Brain pericyte (primary cell): ENCODE data around the gene CLDN10.
"Not testable (repeated sequence)": the region's sequence is repeated elsewhere in the genome, so short reads cannot be mapped to it uniquely, and the experiment has no call there.

Source experiments
- DNase-seq: peaks from one replicate; pipeline ENCODE4 v3.0.0-alpha.2; 2012; ENCODE audit warnings: low read depth, low spot score

CLDN10 gene

GRCh38 chr13:95541308-95541707, 11.2 kb upstream of the CLDN10 start:
- no peak for DNase-seq

DNA sequence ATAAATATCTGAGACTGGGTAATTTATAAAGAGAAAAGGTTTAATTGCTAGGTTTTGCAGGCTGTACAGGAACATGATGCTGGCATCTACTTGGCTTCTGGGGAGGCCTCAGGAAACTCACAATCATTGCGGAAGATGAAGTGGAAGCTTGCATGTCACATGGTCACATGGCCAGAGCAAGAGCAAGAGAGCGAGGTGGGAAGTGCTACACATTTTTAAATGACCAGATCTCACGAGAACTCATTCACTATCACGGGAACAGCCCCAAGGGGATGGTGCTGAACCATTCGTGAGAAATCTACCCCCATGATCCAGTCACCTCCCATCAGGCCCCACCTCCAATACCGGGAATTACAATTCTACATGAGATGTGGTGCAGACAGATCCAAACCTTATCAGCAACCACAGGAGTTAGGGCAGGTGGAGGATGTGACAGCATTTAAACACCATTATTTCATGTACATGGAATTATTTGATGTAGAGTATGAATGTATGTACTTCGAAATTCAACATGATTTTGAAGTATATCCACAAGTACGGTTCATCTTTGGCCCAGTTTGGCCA, 10.5 kb upstream of the CLDN10 start:
- no peak for DNase-seq

GRCh38 chr13:95544293-95544692, 8.2 kb upstream of the CLDN10 start:
- no peak for DNase-seq

DNA sequence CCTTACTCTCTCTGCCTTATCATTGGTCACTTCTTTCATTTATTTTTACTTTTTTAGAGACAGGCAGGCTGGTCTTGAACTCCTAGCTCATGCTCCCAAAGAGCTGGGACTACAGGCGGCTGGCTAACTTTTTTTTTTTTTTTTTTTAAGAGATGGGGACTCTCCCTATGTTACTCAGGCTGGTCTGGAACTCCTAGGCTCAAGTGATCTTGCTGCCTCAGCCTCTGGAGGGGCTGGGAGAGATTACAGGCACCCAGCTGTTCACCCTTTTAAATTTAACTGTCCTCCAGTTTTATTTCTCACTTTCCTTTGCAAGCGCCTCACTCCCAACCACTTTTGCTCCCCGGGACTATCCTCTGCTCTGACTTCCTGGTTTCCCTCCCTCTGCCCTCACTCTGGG, 5.6 kb upstream of the CLDN10 start:
- DNase-seq: no peak

GRCh38 chr13:95547531-95548167, 4.9 kb upstream of the CLDN10 start:
- DNase-seq: no peak

GRCh38 chr13:95552208-95552538, 347 bp upstream of the CLDN10 start:
- no peak for DNase-seq

- no peak for DNase-seq
Observed at GRCh38 chr13:95553581-95554385, 1.3 kb downstream of the CLDN10 start.

- DNase-seq: no peak
Observed at GRCh38 chr13:95557013-95557412, 4.5 kb downstream of the CLDN10 start.

DNA sequence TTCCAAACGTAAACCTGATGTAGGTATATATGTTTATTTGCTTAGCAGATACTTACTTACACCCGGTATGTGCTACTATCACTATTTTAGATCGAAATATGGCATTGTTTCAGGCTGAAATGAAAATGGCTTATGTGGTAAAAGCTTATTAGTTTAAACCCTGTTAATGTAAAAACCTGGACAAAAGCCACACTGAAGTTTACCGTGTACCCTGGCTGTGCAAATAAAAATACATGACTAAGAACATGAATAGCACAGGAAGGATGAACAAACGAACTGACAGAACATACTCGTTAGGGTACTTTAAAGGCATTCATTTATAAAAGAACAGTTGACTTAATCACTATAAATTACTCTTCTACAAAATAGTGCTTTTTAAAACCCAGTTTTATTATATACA, 6.6 kb downstream of the CLDN10 start:
- DNase-seq: no peak

DNA sequence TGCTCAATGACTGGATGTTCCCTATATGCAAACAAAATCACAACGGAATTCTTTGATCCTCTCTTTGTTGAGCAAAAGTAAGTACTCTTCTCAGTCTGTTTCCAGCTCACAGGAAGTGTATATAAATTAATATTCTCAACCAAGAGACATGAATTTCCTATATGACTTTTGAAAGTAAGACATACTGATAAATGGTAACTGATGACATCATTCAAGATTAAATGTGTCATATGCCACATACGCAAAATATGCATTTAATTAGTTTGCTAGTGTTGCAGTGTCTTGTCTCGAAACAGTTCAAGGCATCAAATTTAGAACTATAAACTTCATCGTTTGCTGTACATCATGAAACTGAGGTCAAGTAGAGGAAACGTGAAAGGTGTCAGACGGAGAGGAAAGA, 7.9 kb downstream of the CLDN10 start:
- DNase-seq: no peak

DNA sequence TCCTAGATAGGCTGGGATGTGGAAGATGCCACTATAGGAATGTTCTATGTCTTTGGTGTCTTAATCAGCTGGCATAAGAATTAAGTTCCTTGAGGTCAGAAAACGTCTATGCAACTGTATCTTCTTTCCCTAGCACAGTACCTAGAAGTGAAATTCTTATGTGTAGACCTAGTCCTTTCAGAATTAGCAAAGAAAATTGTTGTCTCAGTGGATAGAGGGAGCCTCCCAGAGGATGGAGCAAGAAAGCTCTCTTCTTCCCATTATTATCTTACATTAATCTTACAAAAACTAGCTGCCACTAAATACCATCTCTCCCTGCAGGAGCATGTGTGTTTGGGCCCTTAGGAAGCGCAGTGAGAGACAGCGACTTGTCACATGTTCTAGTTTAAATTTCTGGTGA, 11.6 kb downstream of the CLDN10 start:
- DNase-seq: no peak

DNA sequence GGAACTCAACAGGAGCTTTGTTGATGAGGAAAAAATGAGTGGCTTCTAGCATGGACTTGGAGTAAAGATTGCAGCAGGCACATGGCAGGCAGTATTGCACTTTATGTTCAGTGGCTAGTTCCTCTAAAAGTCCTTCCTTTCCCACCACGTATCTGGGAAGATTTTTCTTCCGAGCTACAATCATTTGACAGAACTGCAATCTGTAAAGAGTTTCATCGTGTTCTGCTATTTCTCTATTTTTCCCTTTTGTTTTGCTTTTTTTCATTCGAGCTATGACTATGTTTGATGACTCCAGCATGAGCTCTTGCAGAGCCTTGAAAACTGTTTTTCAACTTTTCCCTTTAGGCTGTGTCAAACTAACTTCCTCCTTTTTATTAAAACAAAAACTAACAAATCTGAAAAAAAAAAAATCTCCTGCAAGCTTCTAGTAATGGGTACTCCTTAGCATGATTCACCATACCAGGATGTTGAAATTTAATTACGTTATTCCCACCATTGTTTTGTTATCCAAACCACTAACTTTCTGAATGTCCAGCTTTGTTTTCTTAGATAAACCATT, 12.3 kb downstream of the CLDN10 start:
- DNase-seq: no peak

GRCh38 chr13:95565758-95566157, 13.2 kb downstream of the CLDN10 start:
- DNase-seq: not testable (repeated sequence)

DNA sequence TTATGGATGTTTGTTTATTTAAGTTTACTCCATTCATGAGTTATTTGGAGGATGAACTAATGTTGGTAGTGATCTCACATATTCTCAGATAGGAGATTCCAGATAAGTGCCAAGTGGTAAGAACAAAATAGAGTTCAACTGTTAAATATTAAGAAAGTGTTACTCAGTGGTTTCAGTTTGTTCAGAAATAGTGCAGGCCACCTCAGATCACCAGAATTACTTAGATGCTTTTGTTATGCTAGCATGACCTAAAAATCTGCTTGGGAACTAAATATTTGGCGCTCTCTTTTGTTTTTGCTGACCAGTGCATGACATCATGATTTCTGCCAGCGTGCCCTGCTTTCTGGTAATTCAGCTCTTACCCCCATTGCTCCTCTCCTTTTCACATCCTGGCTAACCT, 15.6 kb downstream of the CLDN10 start:
- DNase-seq: no peak

GRCh38 chr13:95570016-95570415, 17.5 kb downstream of the CLDN10 start:
- DNase-seq: no peak

- DNase-seq: no peak
Observed at GRCh38 chr13:95571941-95572340, 19.4 kb downstream of the CLDN10 start.

GRCh38 chr13:95573221-95573620, 20.7 kb downstream of the CLDN10 start:
- DNase-seq: no peak

- DNase-seq: no peak
Observed at GRCh38 chr13:95579303-95579702, 26.8 kb downstream of the CLDN10 start.

DNA sequence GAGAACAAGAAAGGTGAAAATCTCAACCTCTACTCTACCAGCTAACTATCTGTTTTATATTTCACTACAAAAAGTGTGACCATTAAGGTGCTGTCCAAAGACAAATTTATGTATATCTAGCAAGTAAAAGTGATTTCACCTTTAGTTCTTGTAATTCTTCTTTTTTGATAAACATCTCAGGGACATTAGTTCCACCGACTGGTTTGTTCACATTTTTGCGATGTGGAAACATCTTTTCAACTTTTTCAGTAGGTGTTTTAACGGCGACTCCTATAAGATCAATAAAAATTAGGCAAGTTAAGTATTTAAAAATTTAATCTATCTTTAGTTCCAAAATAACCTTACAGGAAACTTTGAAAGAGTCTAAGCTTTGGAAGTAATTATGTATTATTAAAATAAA, 33.3 kb downstream of the CLDN10 start:
- no peak for DNase-seq

- no peak for DNase-seq
Observed at GRCh38 chr13:95588134-95588533, 35.6 kb downstream of the CLDN10 start.

DNA sequence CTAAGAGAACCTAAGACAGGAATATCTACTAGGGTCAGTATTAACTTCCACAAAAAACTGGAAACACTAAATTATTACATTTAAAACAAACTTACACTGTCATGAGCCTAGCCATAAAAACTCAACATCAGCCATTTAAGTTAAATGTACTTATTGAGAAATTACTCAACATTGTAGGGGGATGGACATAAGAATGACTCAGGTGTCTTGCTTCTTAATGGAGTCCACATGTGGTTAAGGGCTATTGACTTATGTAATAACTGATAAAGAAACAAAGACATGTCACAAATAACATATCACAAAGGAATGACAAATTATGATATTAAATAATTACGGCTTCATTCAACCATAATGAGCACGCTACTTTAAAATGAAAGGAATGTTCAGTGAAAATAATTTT, 36.2 kb downstream of the CLDN10 start:
- DNase-seq: no peak

DNA sequence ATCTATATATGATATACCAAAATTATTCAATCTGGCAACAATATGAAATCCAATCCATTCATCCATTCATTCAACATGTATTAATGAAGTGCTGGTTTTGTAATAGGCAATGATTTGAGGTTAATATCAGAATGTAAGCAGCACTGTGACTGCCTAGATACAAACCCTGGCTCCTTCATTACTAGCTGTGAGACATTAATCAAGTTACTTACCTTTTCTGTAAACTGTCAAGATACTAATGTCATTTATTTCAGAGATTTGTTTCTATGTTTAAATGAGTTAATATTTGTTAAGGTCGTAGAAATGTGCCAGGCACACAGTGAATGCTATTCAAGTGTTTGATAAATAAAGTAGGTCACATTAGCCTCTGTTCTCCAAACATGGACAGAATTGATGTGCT, 40.9 kb downstream of the CLDN10 start:
- DNase-seq: no peak

DNA sequence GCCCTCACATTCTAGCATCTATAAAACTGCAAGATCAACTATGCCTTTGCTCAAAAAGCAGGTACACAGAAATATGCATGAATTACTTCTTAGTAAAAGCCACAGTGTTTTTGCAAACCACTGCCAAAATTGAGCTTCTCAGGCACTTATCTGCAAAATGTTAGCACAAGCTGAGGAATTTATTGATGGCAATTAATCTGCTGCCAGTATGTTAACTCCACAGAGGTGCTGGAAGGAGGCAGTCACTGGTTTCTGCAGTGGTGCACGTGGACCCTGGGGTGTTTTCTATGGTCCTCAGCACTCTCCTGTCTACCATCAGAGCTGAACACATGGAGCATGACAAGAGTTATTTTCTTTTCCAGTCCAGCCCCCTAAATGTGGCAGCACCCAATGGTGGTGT, 44.2 kb downstream of the CLDN10 start:
- DNase-seq: no peak
